HUES48 (cell line): Measurements from ENCODE around the gene MAGED1.

Experiments used
- H3K27ac ChIP-seq: one replicate; pipeline ENCODE4 v1.7.0; 2013; ENCODE audit warnings: low read depth, low read length, inconsistent platforms
- H3K27me3 ChIP-seq: 2 replicates; pipeline ENCODE4 v1.6.1; 2013; ENCODE audit warnings: mild to moderate bottlenecking, low read length; ENCODE audit not compliant: control insufficient read depth, insufficient read depth
- H3K36me3 ChIP-seq: 2 replicates; pipeline ENCODE4 v1.6.1; 2013; ENCODE audit warnings: low read length; ENCODE audit not compliant: control insufficient read depth, insufficient read depth
- H3K4me1 ChIP-seq: 2 replicates; pipeline ENCODE4 v1.6.1; 2013; ENCODE audit warnings: mild to moderate bottlenecking, low read length; ENCODE audit not compliant: control insufficient read depth, insufficient read depth
- H3K4me3 ChIP-seq: 2 replicates; pipeline ENCODE4 v1.5.1; 2013; ENCODE audit warnings: mild to moderate bottlenecking, low read depth, low read length
- H3K9ac ChIP-seq: 2 replicates; pipeline ENCODE4 v1.6.1; 2013; ENCODE audit warnings: mild to moderate bottlenecking, low read depth, low read length, moderate library complexity
- H3K9me3 ChIP-seq: 2 replicates; pipeline ENCODE4 v1.6.1; 2013; ENCODE audit warnings: low read length; ENCODE audit not compliant: control insufficient read depth, insufficient read depth

The MAGED1 gene, protein sequence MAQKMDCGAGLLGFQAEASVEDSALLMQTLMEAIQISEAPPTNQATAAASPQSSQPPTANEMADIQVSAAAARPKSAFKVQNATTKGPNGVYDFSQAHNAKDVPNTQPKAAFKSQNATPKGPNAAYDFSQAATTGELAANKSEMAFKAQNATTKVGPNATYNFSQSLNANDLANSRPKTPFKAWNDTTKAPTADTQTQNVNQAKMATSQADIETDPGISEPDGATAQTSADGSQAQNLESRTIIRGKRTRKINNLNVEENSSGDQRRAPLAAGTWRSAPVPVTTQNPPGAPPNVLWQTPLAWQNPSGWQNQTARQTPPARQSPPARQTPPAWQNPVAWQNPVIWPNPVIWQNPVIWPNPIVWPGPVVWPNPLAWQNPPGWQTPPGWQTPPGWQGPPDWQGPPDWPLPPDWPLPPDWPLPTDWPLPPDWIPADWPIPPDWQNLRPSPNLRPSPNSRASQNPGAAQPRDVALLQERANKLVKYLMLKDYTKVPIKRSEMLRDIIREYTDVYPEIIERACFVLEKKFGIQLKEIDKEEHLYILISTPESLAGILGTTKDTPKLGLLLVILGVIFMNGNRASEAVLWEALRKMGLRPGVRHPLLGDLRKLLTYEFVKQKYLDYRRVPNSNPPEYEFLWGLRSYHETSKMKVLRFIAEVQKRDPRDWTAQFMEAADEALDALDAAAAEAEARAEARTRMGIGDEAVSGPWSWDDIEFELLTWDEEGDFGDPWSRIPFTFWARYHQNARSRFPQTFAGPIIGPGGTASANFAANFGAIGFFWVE

DNA sequence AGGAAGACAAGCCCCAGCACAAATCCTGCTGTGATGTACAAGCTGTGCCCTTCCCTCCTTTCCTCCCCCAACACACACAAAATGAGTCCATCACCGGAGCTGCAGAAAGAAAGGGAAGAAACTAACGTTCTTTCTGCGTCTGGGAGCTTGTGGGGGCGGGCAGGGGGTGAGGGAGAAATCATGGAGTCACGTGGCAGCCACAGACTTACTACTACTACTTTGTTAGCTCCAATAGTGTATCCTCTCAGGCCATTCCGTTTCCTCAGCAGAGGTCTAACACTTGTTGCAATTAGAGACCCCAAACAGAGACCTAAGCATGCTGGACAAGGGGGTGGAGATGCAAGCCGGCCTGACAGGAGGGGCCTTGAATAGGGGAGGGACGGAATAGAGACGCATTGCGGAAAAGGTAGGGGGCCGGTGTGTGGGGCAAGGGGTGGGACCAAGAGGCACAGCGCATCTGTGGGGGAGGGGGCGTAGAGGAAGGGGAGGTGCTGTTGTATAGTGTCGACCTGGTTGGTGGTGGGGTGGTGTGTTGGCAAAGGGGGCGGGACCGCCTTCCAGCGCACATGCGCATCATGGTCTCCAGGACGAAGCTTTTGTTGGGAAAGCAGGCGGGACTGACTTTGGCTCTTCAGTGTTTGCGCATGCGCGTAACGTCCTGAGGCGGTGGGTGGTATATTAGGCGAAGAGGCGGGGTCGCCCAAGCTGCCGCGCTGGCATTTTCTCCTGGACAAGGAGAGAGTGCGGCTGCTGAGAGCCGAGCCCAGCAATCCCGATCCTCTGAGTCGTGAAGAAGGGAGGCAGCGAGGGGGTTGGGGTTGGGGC is at the start of gene MAGED1:
TSS of gene MAGED1 (plus strand) at position 703 of the 825 bp plus-strand sequence. CDS start 682 bp downstream, outside the sequence.
- peak within 1 kb of the TSS; percentile 77 for H3K27ac ChIP-seq
- no peaks in the 10 kb centered on the region for H3K9me3 ChIP-seq
- peaks cover 12% of the 10 kb centered on the region for H3K4me1 ChIP-seq

DNA sequence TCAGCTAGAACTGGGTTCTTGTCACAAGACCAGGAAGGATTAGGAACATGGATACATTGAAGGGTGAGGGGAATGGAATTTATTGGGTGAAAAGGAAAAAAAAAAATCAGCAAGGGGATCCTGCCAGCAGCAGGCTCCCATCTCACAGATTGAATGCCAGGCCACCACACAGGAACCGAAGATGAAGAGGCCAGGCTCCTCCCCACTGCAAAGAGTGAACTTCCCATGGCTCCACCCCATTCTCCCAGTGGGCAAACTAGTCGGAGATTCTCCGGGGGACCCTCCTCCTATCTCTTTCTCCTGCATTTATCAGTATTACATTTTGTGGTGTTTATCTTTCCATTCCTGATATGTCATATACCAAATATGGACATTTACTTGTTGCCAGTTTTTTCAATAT is 46.0 kb upstream of the MAGED1 start:
- Histone ChIP-seq H3K9ac (no peak overlapping the region), H3K27me3 (no peaks in the 10 kb centered on the region), H3K9me3 (no peaks in the 10 kb centered on the region), H3K27ac (no peak overlapping the region), H3K4me1 (peaks cover 45% of the 10 kb centered on the region), H3K4me3 (no peak overlapping the region), H3K36me3 (peaks cover 4% of the 10 kb centered on the region; the same call in 1 of the 2 replicates)

More for the DNA sequence above, at the start of gene MAGED1:
- Histone ChIP-seq H3K4me3 (peak within 1 kb of the TSS; percentile 78), H3K27me3 (no peaks in the 10 kb centered on the region), H3K36me3 (peaks cover 30% of the 10 kb centered on the region), H3K9ac (peak within 1 kb of the TSS; percentile 81)

DNA sequence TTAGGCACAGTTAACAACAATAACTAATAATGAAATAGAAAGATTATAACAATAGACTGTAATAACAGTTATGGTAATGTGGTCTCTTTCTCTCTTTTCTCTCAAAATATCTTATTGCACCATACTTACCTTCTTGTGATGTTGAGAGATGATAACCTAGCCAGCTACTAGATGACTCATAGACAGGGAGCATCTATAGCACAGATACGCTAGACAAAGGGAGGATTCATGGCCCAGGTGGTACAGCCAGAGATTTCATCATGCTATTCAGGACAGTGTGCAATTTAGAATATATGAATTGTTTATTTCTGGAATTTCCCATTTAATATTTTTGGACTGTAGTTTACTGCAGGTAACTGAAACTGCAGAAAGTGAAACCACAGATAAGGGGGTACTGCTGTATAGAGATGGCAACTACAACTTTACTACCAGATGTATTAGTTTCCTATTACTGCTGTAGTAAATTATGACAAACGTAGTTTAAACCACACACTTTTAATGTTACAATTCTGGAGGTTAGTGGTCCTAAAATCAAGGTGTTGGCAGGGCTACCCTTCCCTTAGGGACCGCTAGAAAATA is 41.8 kb upstream of the MAGED1 start:
- peak overlapping the region; percentile 44; the same call in 1 of the 2 replicates for H3K4me3 ChIP-seq
- H3K9me3 ChIP-seq = peaks cover 27% of the 10 kb centered on the region
- H3K27ac ChIP-seq = peak overlapping the region; percentile 93
- peaks cover 68% of the 10 kb centered on the region for H3K4me1 ChIP-seq
- H3K27me3 ChIP-seq = no peaks in the 10 kb centered on the region
- H3K9ac ChIP-seq = peak overlapping the region; percentile 46; the same call in 1 of the 2 replicates
- peaks cover 3% of the 10 kb centered on the region for H3K36me3 ChIP-seq

DNA sequence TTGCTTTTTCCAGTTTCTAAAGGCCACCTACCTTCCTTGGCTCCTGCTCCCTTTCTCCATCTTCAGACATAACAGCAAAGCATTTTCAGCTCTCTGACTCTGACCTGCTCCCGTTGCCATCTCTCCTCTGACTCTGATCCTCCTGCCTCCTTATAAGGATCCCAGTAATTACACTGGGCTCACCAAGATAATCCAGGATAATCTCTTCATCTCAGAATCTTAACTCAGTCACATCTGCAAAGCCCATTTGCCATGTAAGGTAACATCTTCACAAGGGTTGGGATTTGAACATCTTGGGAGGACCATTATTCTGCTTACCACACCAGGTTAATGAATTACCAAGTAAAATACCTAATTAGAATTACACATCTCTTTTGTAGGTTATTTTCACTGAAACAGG is 41.3 kb upstream of the MAGED1 start:
- Histone ChIP-seq H3K4me1 (peaks cover 65% of the 10 kb centered on the region), H3K27ac (peak overlapping the region; percentile 93), H3K27me3 (no peaks in the 10 kb centered on the region), H3K9ac (peak overlapping the region; percentile 46; the same call in 1 of the 2 replicates), H3K36me3 (peaks cover 8% of the 10 kb centered on the region), H3K9me3 (peaks cover 32% of the 10 kb centered on the region), H3K4me3 (peak overlapping the region; percentile 44; the same call in 1 of the 2 replicates)

DNA sequence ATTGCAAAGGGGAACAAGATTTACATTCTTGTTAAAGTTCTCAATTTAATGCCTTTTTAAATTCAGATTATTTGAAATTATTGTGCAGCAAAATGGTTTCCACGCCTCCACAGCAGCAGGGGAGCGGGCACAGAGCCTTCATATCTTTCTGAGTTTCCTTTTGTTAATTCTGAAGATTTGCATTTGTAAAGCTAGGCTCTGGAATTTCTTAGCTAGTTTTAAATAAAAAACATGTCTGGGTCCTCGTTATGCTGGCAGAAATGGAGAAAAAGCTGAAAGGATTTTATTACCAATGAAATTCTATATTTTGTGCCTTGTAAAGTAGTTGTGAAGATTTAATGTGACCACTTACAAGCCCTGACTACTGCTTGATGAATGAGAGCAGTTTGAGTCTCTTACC is 40.8 kb upstream of the MAGED1 start:
- peaks cover 60% of the 10 kb centered on the region for H3K4me1 ChIP-seq
- H3K36me3 ChIP-seq = peaks cover 13% of the 10 kb centered on the region
- H3K27me3 ChIP-seq = no peaks in the 10 kb centered on the region
- H3K4me3 ChIP-seq = peak overlapping the region; percentile 44
- peaks cover 36% of the 10 kb centered on the region for H3K9me3 ChIP-seq
- peak overlapping the region; percentile 50 for H3K9ac ChIP-seq
- H3K27ac ChIP-seq = peak overlapping the region; percentile 93

DNA sequence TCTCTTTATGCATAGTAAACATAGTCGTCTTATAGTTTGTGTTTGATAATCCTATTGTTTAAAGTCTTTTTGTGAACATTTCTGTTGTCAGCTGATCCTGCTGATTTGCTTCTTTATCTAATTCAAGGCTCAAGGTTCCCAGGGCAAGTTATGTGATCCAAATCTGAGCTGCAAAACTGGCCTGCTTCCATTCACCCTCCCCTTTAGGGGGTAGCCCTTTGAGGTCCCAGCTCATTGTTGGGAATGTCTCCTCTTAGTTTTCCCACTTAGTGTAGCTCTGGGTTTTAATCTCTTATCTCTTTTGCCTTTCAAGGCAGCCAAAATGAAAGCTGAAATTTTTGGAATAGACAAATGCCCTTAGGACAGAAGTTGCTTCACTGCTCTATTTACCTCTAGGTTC is 40.2 kb upstream of the MAGED1 start:
- Histone ChIP-seq H3K9me3 (peaks cover 41% of the 10 kb centered on the region), H3K4me1 (peaks cover 54% of the 10 kb centered on the region), H3K9ac (peak overlapping the region; percentile 50; the same call in 1 of the 2 replicates), H3K27me3 (no peaks in the 10 kb centered on the region), H3K4me3 (peak overlapping the region; percentile 44), H3K27ac (peak overlapping the region; percentile 93), H3K36me3 (peaks cover 17% of the 10 kb centered on the region)

DNA sequence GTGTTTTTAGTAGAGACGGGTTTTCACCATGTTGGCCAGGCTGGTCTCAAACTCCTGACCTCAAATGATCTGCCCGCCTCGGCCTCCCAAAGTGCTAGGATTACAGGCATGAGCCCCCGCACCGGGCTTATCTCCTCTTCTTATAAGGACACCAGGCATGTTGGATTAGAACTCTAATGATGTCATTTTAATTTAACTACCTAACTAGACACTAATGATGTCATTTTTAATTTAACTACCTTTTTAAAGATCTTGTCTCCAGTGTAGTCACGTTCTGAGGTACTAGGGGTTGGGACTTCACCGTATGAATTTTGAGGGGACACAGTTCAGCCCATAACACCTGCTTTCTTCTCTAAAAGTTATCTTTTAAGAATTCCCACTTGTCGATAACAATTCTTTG is 37.7 kb upstream of the MAGED1 start:
- Histone ChIP-seq H3K27ac (no peak overlapping the region), H3K36me3 (peaks cover 20% of the 10 kb centered on the region), H3K9me3 (peaks cover 41% of the 10 kb centered on the region), H3K27me3 (no peaks in the 10 kb centered on the region), H3K4me3 (no peak overlapping the region), H3K9ac (no peak overlapping the region), H3K4me1 (peaks cover 40% of the 10 kb centered on the region)

DNA sequence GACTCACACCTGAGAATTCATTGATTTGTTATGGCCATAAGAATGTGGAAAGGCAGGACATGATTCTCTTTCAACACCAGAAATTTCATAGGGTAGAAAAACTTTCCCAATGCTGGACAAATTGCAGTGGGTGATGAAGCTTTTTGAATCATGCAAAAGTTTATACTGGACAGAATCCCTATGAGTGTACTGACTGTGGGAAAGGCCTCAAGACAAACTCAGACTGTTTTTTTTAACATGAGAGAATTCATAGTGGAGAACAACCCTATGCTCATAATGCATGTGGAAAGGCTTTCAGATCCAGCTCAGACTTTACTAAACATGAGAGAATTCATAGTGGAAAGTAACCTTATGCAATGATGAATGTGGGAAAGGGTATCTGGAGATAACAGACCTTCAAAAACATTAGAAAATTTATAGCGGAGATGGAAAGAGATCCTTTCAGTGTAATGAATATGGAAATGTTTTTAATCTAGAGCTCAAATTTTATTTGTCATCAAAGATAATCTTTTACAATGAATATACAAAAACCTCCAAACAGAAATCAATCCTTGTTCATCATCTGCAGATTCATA is 36.2 kb upstream of the MAGED1 start:
- Histone ChIP-seq H3K27ac (no peak overlapping the region), H3K9ac (no peak overlapping the region), H3K4me1 (peaks cover 25% of the 10 kb centered on the region), H3K36me3 (peaks cover 20% of the 10 kb centered on the region), H3K9me3 (peaks cover 41% of the 10 kb centered on the region), H3K4me3 (no peak overlapping the region), H3K27me3 (no peaks in the 10 kb centered on the region)

DNA sequence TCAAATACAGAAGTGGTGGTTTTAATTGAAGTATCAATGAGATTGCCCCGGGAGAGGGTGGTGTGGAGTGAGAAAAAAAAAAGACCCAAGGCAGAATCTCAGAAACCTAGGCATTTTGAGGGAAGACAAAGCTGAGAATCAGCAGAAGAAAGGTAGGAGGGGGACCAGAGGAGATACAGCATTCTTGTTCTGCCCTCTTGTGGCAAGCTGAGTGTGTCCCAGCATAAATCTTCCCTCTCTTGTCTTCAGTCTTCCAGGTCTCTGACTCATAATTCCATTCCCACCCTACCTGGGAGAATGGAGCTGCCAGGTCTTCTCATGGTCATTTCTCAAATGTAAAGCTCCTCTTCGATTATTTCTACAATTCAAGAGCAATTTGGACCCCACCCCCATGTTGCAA is 32.7 kb upstream of the MAGED1 start:
- H3K36me3 ChIP-seq = peaks cover 20% of the 10 kb centered on the region
- no peaks in the 10 kb centered on the region for H3K27me3 ChIP-seq

DNA sequence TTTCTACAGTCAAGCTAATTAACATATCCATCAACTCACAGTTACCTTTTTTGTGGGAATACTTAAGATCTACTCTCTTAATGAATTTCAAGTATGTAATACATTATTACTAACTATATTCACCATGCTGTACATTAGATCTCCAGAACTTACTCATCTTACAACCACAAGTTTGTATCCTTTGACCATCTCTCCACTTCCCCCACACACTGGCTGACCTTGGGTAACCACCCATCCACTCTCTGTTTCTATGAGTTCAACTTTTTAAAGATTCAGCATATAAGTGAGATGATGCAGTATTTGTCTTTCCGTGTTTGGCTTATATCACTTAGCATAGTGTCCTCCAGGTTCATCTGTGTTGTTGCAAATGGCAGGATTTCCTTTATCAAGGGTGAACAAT is 30.5 kb upstream of the MAGED1 start:
- Histone ChIP-seq H3K27ac (no peak overlapping the region), H3K27me3 (no peaks in the 10 kb centered on the region), H3K36me3 (0 out of 2 replicates have a peak, but pooled peaks cover 4% of the 10 kb centered on the region), H3K4me1 (no peaks in the 10 kb centered on the region), H3K9me3 (0 out of 2 replicates have a peak, but pooled peaks cover 2% of the 10 kb centered on the region), H3K4me3 (no peak overlapping the region), H3K9ac (no peak overlapping the region)

More for the DNA sequence above, 32.7 kb upstream of the MAGED1 start:
- Histone ChIP-seq H3K9me3 (peaks cover 24% of the 10 kb centered on the region), H3K27ac (no peak overlapping the region), H3K4me1 (no peaks in the 10 kb centered on the region), H3K9ac (no peak overlapping the region), H3K4me3 (no peak overlapping the region)
